IMR-90 (cell line): ENCODE results near the gene L1TD1. TPM values are rescaled to one million over a fixed set of nuclear protein-coding genes. Genes with fewer than 3 reads are reported as not detected.

Experiments
- ATAC-seq: fragments of 200-7000 bp; cut with Tn5 transposase; 2 replicates; pipeline ENCODE4 v1.9.1; 2020; ENCODE audit warnings: low read depth, mild to moderate bottlenecking, moderate library complexity
- BruUV-seq: library from RNA; stranded (reverse); fragments of 400-500 nt; replicated peaks from 2 replicates; lab custom pipeline; 2021; lab: Mats Ljungman, UMichigan
- CTCF ChIA-PET: fragments of 300-600 bp; formaldehyde crosslinking; extraction: SDS; loops from one replicate; lab custom pipeline; 2021; ENCODE audit warnings: antibody characterized with exemption; lab: Yijun Ruan, JAX
- POLR2A ChIA-PET: fragments of 300-600 bp; sonication (Branson Sonifier 250); formaldehyde crosslinking; loops from one replicate; lab custom pipeline; 2022; ENCODE audit warnings: antibody characterized with exemption; ENCODE audit not compliant: unreplicated experiment; lab: Charles Lee
- DNase-seq: peaks from one replicate; pipeline ENCODE4 v3.0.0; 2013
- H2AFZ ChIP-seq: replicated peaks from 2 replicates; pipeline ENCODE3; 2013; ENCODE audit warnings: low read length, mild to moderate bottlenecking; ENCODE audit not compliant: poor library complexity
- H2AK5ac ChIP-seq: 2 replicates; pipeline ENCODE4 v1.6.1; 2013; ENCODE audit warnings: low read depth, low read length, inconsistent platforms
- H2AK9ac ChIP-seq: replicated peaks from 2 replicates; pipeline ENCODE3; 2013; ENCODE audit warnings: mild to moderate bottlenecking, low read depth, low read length, moderate library complexity; ENCODE audit not compliant: poor library complexity
- H2BK120ac ChIP-seq: 2 replicates; pipeline ENCODE4 v1.6.1; 2013; ENCODE audit warnings: low read depth, low read length, inconsistent platforms
- H2BK15ac ChIP-seq: 3 replicates; pipeline ENCODE4 v1.6.1; 2013; ENCODE audit warnings: low read depth, low read length, inconsistent platforms
- H2BK20ac ChIP-seq: 2 replicates; pipeline ENCODE4 v1.6.1; 2013; ENCODE audit warnings: low read depth, mild to moderate bottlenecking, inconsistent platforms, low read length, moderate library complexity
- H2BK5ac ChIP-seq: 2 replicates; pipeline ENCODE4 v1.6.1; 2013; ENCODE audit warnings: mild to moderate bottlenecking, low read depth, low read length, inconsistent platforms; ENCODE audit not compliant: poor library complexity, severe bottlenecking
- H3K14ac ChIP-seq: replicated peaks from 2 replicates; pipeline ENCODE4 v1.6.1; 2013; ENCODE audit warnings: low read depth, low read length, inconsistent platforms
- H3K18ac ChIP-seq: 2 replicates; pipeline ENCODE4 v1.6.1; 2013; ENCODE audit warnings: low read depth, low read length, control low read depth
- H3K23ac ChIP-seq: 2 replicates; pipeline ENCODE4 v1.6.1; 2013; ENCODE audit warnings: low read depth, low read length, inconsistent platforms
- H3K27ac ChIP-seq: 2 replicates; pipeline ENCODE4 v1.5.1; 2013; ENCODE audit warnings: mild to moderate bottlenecking, control low read depth, low read length; ENCODE audit not compliant: insufficient read depth
- H3K27me3 ChIP-seq: 2 replicates; pipeline ENCODE4 v1.6.1; 2013; ENCODE audit warnings: low read length; ENCODE audit not compliant: control insufficient read depth, insufficient read depth
- H3K36me3 ChIP-seq: 2 replicates; pipeline ENCODE4 v1.6.1; 2013; ENCODE audit warnings: low read length, mixed read lengths; ENCODE audit not compliant: control insufficient read depth, insufficient read depth
- H3K4ac ChIP-seq: 2 replicates; pipeline ENCODE4 v1.6.1; 2013; ENCODE audit warnings: low read depth, low read length, inconsistent platforms
- H3K4me1 ChIP-seq: 2 replicates; pipeline ENCODE4 v1.6.1; 2013; ENCODE audit warnings: low read length, mixed read lengths; ENCODE audit not compliant: control insufficient read depth, insufficient read depth
- H3K4me2 ChIP-seq: 2 replicates; pipeline ENCODE4 v1.6.1; 2013; ENCODE audit warnings: low read depth, mild to moderate bottlenecking, control low read depth, low read length, moderate library complexity
- H3K4me3 ChIP-seq: 2 replicates; pipeline ENCODE4 v1.5.1; 2013; ENCODE audit warnings: low read depth, mild to moderate bottlenecking, control low read depth, low read length, moderate library complexity; ENCODE audit not compliant: insufficient read depth
- H3K56ac ChIP-seq: 2 replicates; pipeline ENCODE4 v1.6.1; 2013; ENCODE audit warnings: low read length, inconsistent platforms; ENCODE audit not compliant: insufficient read depth; ENCODE audit errors: extremely low read depth
- H3K79me1 ChIP-seq, 2 experiments: 2 replicates each; pipeline ENCODE4 v1.6.1; 2013; ENCODE audit warnings: low read length in 2 of 2, inconsistent platforms in 1 of 2, low read depth in 1 of 2
- H3K9ac ChIP-seq: 2 replicates; pipeline ENCODE4 v1.6.1; 2013; ENCODE audit warnings: low read depth, low read length, control low read depth
- H3K9me1 ChIP-seq: 2 replicates; pipeline ENCODE4 v1.6.1; 2013; ENCODE audit warnings: low read length, inconsistent platforms; ENCODE audit not compliant: insufficient read depth
- H3K9me3 ChIP-seq: 2 replicates; pipeline ENCODE4 v1.6.1; 2013; ENCODE audit warnings: low read length; ENCODE audit not compliant: control insufficient read depth, insufficient read depth
- H4K20me1 ChIP-seq: 2 replicates; pipeline ENCODE4 v1.6.1; 2013; ENCODE audit warnings: low read length, inconsistent platforms; ENCODE audit not compliant: insufficient read depth
- H4K5ac ChIP-seq: 2 replicates; pipeline ENCODE4 v1.6.1; 2013; ENCODE audit warnings: mild to moderate bottlenecking, low read depth, low read length, control low read depth
- H4K8ac ChIP-seq, 2 experiments: 2 replicates each; pipeline ENCODE4 v1.6.1; 2013; ENCODE audit warnings: low read depth in 2 of 2, low read length in 2 of 2, control low read depth in 1 of 2, inconsistent platforms in 1 of 2
- H4K91ac ChIP-seq: 2 replicates; pipeline ENCODE4 v1.6.1; 2013; ENCODE audit warnings: low read depth, low read length, inconsistent platforms; ENCODE audit not compliant: insufficient read depth
- BHLHE40 ChIP-seq: fragments of 150-350 bp; IDR thresholded peaks from 2 replicates; pipeline ENCODE4 v1.6.1; 2016; ENCODE audit warnings: mild to moderate bottlenecking, low read depth, low read length
- CEBPB ChIP-seq: IDR thresholded peaks from 2 replicates; pipeline ENCODE4 v1.6.1; 2012; ENCODE audit warnings: low read depth, low read length, improper control_type of control experiment
- CHD1 ChIP-seq: IDR thresholded peaks from 2 replicates; pipeline ENCODE4 v1.6.1; 2012; ENCODE audit warnings: low read depth, low read length, improper control_type of control experiment
- FOS ChIP-seq: fragments of 150-350 bp; IDR thresholded peaks from 2 replicates; pipeline ENCODE4 v1.6.1; 2016; ENCODE audit warnings: low read depth, low read length
- MAZ ChIP-seq: IDR thresholded peaks from 2 replicates; pipeline ENCODE4 v1.6.1; 2012; ENCODE audit warnings: low read depth, mild to moderate bottlenecking, low read length, improper control_type of control experiment, moderate library complexity, borderline replicate concordance
- RAD21 ChIP-seq: IDR thresholded peaks from 2 replicates; pipeline ENCODE4 v1.6.1; 2012; ENCODE audit warnings: low read length, improper control_type of control experiment
- RFX5 ChIP-seq: IDR thresholded peaks from 2 replicates; pipeline ENCODE4 v1.8.0; 2012; ENCODE audit warnings: low read depth, mild to moderate bottlenecking, low read length, moderate library complexity
- WGBS, 2 experiments: methylation state at CpG; one replicate each; pipeline versions ENCODE4 v1.1.5 to v1.1.7; 2013; ENCODE audit warnings: missing lambda C conversion rate in 2 of 2; ENCODE audit not compliant: insufficient read length in 1 of 2; ENCODE audit errors: extremely low coverage in 2 of 2; 5-methylcytosine and 5-hydroxymethylcytosine counted together
- dilution Hi-C: fragments of 300-500 bp; cut with HindIII; formaldehyde crosslinking; loops from one replicate; pipeline ENCODE4 v1.14.3; 2018; ENCODE audit warnings: low sequenced_read_pairs; ENCODE audit not compliant: unreplicated experiment
- in situ Hi-C: fragments of 300-500 bp; cut with MboI; formaldehyde crosslinking; loops from 3 replicates; pipeline ENCODE4 v1.14.3; 2019; ENCODE audit warnings: low sequenced_read_pairs, inconsistent platforms, mixed read lengths
- intact Hi-C: fragments of 100-400 bp; cut with micrococcal nuclease; formaldehyde crosslinking; loops from 2 replicates; pipeline ENCODE4 v1.10.0; 2022
- polyA plus RNA-seq, 3 experiments: library from polyadenylated mRNA; depleted of rRNA; stranded (reverse); fragments of >200 nt; gene quantifications; 2 replicates each; pipeline ENCODE4 v1.2.3, GENCODE V29; 2012; ENCODE audit warnings: low replicate concordance in 1 of 3
- total RNA-seq: library from RNA; depleted of rRNA; stranded (reverse); fragments of >200 nt; gene quantifications from 2 replicates; pipeline ENCODE4 v1.2.3, GENCODE V29; 2012
- TF ChIP-seq, protein P1 (sequence below): fragments of 150-350 bp; IDR thresholded peaks from 2 replicates; pipeline ENCODE4 v1.6.1; 2017; ENCODE audit warnings: mild to moderate bottlenecking, antibody characterized with exemption, low read length, low read depth
- TF ChIP-seq, protein P2 (sequence below): fragments of 150-350 bp; IDR thresholded peaks from 2 replicates; pipeline ENCODE4 v1.6.1; 2016; ENCODE audit warnings: low read depth, mild to moderate bottlenecking, low read length, moderate library complexity, borderline replicate concordance

Gene L1TD1
- total and polyA plus RNA-seq, 2 of the 4 experiments (the other 2 are of a cell fraction) = not detected

GRCh38 chr1:62259551-62259950 is 64.9 kb downstream of the L1TD1 start:
- Histone ChIP-seq H3K4ac (no peak overlapping the region), H3K4me2 (no peak overlapping the region), H3K9ac (no peak overlapping the region), H2AFZ (no peak overlapping the region), H3K4me1 (no peaks in the 10 kb centered on the region), H3K14ac (no peak overlapping the region), H3K9me3 (peaks cover 9% of the 10 kb centered on the region), H3K27me3 (no peaks in the 10 kb centered on the region), H3K23ac (no peak overlapping the region), H3K56ac (no peak overlapping the region), H3K9me1 (no peaks in the 10 kb centered on the region), H4K5ac (no peak overlapping the region), H3K18ac (no peak overlapping the region), H4K91ac (no peak overlapping the region), H3K79me1 (no peaks in the 10 kb centered on the region), H2BK15ac (no peak overlapping the region), H3K36me3 (no peaks in the 10 kb centered on the region), H2BK20ac (no peak overlapping the region), H2AK9ac (no peak overlapping the region), H3K4me3 (no peak overlapping the region), H2BK5ac (no peak overlapping the region), H4K20me1 (no peaks in the 10 kb centered on the region), H3K27ac (no peak overlapping the region), H4K8ac (no peak overlapping the region), H2AK5ac (no peak overlapping the region), H2BK120ac (no peak overlapping the region)
- no peak for DNase-seq
- in situ Hi-C loops = no loop called here
- intact Hi-C loops = no loop called here
- ATAC-seq = no peak
- CTCF ChIA-PET = no interaction called here
- WGBS, 2 experiments = 60% methylated on average over 1 of the region's 4 CpGs; no CpG with 5 or more reads in 1 of the 2 experiments
- POLR2A ChIA-PET = no interaction called here
- TF ChIP-seq BHLHE40 = no peak
- no peak for TF ChIP-seq FOS
- TF ChIP-seq, protein P1, sequence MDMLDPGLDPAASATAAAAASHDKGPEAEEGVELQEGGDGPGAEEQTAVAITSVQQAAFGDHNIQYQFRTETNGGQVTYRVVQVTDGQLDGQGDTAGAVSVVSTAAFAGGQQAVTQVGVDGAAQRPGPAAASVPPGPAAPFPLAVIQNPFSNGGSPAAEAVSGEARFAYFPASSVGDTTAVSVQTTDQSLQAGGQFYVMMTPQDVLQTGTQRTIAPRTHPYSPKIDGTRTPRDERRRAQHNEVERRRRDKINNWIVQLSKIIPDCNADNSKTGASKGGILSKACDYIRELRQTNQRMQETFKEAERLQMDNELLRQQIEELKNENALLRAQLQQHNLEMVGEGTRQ = no peak
- TF ChIP-seq MAZ = no peak
- no peak for TF ChIP-seq RFX5
- TF ChIP-seq, protein P2, sequence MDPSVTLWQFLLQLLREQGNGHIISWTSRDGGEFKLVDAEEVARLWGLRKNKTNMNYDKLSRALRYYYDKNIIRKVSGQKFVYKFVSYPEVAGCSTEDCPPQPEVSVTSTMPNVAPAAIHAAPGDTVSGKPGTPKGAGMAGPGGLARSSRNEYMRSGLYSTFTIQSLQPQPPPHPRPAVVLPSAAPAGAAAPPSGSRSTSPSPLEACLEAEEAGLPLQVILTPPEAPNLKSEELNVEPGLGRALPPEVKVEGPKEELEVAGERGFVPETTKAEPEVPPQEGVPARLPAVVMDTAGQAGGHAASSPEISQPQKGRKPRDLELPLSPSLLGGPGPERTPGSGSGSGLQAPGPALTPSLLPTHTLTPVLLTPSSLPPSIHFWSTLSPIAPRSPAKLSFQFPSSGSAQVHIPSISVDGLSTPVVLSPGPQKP = no peak
- no peak for TF ChIP-seq RAD21
- TF ChIP-seq CEBPB = no peak
- no peak for TF ChIP-seq CHD1
- no TSS peak for BruUV-seq
- dilution Hi-C loops = no loop called here
